NCI-H128 (cell line): Measurements from ENCODE around the gene WDR72.
"Not testable (repeated sequence)": the region's sequence is repeated elsewhere in the genome, so short reads cannot be mapped to it uniquely, and the experiment has no call there.

Experiments used
- DNase-seq: peaks from one replicate; lab custom pipeline; 2025; ENCODE audit not compliant: unreplicated experiment; lab: John Stamatoyannopoulos, UW

Gene WDR72

DNA sequence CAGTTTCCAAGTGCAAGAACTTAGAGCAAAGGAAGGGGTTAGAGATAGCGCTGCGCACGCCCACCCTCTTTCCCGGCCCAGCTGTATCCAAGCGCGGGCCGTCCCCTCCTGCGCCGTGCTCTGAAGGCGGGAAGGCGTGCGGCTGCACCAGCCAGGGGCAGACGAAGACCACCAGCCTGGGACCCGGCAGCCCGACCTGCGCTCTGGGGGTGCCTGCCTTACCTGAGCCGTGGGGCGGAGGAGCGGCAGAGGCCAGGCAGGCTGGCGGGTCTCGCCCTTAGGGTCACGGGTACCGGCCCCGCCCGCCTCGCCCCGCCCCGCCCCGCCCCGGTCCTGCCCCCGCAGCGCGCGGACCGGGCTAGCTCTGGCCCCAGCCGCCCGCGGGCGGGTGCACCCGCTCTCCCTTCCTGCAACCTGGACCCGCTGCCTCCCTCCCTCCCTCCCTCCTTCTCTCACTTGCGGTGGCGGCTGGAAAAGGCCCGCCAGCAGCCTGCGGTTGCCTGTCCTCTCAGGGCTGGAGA, at the start of gene WDR72:
Gene WDR72, minus strand, starts transcription at position 253 of the 521 bp plus-strand sequence. CDS start 26,514 bp downstream, outside the sequence.
- no peak for DNase-seq

DNA sequence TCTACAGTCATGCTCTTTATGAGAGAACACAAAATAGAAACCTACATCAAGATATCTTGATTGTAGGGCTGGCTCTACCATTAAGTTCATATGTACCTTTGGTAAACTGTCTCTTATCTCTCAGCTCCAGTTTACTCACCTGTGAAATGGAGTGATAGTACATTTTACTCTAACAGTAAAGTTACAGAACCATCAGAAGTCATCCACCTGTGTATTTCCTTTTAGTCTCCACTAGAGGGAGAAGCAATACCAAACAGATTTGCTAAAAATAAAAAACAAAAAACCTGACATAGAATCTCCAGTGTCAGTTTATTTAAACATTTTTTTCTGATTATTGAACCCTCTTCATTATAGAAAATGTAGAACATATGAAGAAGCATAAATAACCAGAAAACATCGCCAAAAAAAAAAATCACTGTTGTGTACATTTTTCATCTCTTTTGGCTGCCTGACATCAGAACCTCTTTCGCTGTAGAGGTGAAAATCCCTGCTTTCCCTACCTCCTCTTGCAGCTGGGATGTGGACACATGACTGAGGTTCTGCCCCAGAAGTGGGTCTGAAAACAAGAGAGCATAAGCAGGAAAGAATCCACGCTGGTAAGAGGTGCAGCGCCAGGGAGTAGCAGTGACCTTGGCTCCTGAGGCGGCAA, 48.7 kb upstream of the WDR72 start:
- DNase-seq: no peak

DNA sequence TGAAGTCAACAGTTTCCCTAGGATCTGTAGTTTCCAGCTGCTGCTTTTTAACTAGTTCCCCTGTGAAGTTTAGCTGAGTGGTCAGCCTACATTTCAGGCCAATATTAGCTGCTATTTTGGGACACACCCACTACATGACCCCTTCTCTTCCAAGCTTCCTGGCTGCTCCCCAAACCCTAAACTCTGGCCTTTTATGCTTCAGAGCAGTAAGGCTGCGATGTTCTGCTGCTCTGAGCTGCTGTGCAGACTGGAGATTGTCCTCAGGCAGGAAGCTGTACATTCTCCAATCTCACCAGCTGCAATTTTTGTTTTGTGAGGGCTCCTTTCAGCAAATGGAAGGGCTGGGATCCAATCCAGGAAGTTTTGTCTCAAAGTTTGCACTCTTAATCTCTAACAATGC, 48.0 kb upstream of the WDR72 start:
- DNase-seq: no peak

DNA sequence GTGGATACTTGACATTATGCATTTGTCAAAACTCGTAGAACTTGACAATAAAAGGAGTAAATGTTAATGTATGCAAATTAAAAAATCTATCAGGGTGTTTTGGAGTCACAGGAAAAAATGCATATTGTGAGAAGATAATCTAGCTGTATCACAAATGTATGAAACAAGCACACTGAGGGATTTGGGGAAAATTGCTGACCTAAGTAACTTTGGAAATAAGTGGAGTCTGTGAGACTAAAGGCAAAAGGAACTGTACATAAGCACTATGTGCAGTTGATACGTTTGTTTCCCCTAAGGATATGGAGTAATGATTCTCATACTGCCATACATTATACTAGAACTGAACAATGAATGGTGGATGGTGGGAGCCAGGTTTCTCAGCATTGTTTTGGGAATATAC, 43.2 kb upstream of the WDR72 start:
- no peak for DNase-seq

DNA sequence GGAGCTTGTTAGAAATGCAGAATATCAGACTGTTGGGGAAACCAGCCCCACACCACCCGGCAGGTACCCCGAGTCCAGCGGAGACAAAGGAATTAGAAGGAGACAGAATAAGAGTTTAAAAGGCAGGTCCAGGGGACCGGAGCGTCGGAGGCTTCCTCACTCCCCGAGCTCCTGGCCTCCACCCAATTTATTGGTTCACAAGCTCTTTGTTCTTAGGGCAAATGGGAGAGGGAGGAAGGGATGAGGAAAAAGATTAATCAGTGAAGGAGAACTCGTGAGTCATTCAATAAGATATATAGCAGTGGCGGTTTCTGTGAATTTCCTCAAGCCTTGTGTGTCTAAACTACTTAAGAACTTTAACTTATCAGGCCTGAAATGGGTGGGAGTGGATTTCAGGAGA, 32.1 kb upstream of the WDR72 start:
- no peak for DNase-seq

DNA sequence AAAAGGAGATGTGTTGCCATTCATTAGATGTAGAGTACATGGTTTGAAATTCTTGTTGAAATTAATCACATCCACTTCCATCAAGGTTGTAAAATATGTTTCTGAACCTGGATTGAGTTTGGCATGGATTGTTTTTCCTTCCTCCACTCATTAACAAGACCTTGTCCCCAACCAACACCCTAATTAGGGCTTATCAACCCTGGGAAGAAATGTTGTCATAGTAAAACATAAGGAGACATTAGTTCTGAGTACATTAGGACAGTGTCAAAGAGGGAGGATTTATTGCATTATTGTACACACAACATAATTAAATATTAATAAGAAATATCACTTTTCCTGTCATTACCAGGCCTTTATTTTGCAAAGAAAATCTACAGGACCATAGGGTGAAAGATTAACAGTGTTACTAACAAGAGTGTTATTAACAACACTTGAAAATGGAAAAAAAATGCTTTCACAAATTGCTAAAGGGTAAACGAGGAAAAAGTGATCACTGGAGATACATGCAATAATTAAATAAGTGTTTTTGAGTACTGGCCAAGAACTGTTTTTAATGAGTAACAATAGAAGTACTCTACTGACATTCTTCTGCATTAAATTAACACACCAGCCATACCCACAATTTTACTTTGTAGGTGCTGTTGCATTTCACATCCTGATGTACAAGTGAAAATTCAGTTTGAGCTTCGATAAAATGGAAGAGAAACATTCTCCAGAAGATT, 30.4 kb upstream of the WDR72 start:
- no peak for DNase-seq

DNA sequence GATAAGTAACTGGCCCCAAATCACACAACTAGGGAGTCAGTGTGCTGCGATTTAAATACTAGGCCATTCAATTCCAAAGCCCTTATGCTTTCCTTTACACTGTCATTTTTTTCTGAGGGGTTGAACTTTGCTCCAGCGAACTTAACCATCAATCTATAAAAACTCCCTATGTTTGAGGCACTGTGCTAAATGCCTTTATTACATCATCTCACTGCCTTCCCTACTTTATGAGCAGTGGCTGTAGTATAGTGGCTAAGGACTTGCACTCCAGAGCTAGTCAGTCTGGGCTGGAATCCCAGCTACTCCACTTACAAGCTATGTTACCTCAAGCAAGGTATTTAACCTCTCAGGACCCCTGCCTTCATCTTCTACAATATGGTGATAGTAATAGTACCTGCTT, 26.9 kb upstream of the WDR72 start:
- DNase-seq: no peak

DNA sequence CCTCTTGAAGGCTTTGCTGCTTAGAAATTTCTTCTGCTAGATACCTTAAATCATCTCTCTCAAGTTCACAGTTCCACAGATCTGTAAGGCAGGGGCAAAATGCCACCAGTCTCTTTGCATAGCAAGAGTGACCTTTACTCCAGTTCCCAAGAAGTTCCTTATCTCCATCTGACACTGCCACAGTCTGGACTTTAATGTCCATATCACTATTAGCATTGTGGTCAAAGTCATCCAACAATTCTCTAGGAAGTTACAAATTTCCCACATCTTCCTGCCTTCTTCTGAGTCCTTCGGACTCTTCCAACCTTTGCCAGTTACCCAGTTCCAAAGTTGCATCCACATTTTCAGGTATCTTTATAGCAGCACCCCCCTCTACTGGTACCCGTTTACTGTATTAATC, 25.8 kb upstream of the WDR72 start:
- DNase-seq: not testable (repeated sequence)

DNA sequence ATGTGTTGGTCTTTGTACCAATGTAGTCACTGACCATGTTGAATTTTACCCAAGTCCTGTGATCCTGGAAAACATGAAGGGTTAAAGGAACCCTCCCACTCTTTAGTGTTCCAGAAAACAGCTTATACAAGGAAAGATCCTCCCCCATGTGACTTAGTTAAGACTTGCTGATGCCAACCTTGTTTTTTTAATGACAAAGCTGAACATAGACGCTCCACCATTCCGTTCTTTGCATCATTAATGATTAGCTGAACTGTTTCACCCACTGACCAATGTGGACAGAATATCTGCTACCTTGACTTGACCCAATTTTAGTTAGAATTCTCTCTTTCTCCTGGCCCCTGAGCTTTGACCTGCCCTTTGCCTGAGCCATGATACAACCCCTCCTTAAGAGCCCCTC, 3.5 kb upstream of the WDR72 start:
- DNase-seq: no peak

DNA sequence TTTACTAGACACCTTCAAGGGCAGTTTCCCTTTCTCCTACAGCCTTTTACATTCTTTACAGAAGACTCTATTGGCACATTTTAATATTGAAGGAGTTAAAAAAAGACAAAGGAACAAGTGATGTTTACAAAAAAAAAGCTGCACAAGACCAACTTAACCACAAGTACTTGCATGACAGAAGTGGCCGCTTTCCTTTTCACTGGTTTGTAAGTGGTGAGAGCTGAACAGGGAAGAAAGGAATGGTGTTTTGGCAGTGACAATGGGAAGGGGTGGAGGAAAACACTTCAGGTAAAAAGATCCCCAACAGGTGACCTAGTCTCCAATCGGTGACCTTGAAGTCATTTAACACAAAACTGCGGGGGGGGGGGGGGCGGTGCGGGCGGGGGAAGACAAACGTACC, 1.1 kb downstream of the WDR72 start:
- DNase-seq: no peak

DNA sequence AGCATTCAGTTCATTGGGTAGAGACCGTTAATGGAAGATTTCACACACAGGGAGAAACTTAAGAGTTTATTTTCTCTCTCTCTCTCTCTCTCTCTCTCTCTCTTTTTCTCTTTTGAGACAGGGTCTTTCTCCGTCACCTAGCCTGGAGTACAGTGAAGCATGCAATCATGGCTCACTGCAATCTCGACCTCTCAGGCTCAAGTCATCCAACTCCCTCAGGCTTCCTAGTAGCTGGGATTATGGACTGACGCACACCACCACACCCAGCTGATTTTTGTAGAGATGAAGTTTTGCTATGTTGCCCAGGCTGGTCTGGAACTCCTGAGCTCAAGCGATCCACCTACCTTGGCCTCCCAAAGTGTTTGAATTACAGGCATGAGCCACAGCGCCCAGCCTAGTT, 1.6 kb downstream of the WDR72 start:
- DNase-seq: no peak

DNA sequence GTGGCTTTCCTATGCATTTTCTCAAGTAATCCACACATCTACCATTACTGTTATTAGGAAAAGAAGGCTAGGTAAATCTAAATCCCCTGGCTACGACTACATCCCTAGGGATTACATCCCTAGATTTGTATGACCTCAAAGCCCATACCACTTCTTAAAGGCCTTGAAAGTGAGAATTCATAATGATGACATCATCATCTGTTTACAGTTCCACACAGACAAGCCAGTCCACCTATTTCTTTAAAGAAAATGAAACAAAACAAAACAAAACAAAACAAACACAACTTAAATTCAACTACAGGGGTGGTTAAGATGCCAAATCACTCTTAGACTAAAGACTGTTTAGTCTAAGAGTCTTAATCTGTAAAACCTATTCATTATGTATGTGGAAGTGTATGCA, 5.7 kb downstream of the WDR72 start:
- DNase-seq: no peak

DNA sequence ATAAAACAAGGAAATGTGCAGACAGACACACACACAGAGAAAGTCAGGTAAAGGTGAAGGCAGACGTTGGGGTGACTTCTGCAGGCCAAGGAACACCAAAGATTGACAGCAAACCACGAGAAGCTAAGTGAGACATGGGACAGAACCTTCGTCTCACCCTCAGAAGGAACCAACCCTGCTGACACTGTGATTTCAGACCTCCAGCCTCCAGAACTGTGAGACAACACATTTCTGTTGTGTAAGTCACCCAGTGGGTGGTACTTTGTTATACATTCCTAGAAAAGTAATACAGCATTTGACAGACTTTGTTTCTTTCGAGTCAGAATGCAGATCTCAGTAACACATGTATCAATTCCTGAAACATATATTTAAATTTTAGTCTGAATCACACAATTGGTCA, 7.1 kb downstream of the WDR72 start:
- no peak for DNase-seq

DNA sequence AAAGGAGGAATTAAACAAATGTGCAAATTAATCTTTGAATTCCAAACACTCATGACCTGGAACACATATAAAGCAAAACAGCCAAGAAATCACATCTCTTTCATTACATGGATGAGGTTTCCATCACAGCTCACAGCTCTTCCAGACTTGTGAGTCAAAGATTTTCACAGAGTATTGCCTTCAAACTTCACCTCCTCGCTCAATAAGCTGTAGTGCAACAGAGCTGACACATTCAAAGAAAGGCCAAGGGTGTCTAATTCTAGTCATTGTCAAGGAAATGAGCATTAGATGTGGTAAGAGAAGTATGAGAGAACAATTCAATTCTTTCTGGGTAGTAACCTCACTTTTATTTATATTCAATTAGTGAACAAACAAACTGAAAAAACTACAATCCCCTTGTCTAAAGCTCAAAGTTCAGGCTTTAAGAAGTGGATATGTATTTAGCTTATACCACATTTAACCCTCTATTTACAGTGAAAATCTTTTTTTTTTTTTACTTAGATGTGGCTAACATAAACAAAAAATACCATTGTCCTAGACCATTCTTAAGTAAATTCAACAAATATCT, 11.9 kb downstream of the WDR72 start:
- no peak for DNase-seq

DNA sequence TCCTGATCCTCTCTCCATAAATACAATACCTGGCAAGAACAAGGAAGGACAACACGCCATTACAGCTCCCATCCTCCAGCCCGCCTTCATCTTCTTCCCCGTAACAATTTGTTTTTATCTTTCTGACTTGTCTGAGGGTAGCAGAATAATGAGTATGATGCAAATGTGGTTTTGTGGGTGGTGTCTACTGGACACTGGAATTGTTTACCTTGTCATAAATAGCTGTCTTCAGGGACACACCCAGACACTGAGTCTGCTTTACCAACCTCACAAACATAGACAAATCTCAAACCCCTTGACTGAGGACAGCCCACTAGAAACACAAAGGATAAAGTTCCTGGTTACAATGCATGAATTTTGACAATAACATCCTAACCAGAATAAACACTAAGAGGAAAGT, 13.4 kb downstream of the WDR72 start:
- DNase-seq: no peak

DNA sequence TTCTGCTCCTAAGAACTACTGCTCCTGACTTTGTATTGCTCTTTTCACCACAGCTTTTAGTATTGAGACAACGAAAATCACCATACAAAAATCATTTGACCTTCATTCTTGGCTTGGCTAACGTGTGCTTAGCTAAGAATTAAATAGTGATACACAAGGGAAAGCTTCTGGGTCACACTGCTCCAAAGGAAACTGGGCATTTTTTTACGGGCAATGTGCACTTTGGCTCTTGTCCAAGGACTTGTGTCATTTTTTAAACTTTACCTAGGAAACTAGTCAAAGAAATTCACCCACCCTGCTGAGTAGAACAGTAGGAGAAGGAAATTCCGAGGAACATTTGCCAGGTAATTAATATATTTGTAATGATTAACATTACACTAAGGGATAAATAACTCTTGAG, 19.8 kb downstream of the WDR72 start:
- DNase-seq: no peak

DNA sequence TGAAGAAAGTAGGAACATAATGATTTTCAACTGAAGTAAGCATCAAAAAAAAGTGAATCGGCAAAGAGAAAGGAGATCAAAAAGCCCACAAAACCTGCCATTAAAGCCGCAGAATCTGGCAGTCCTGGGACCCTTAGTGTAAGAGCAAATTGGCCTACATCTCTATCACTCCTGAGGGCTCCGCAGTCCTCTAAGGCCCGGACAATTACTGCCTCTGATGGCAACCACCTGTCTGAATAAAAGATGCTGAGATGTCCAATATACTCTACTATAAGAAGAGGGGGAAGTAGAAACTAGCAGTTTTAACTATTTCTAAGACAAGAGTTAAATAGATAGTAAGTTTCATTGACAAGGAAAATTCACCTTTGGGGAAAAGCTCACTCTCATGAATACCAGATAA, 20.3 kb downstream of the WDR72 start:
- no peak for DNase-seq

DNA sequence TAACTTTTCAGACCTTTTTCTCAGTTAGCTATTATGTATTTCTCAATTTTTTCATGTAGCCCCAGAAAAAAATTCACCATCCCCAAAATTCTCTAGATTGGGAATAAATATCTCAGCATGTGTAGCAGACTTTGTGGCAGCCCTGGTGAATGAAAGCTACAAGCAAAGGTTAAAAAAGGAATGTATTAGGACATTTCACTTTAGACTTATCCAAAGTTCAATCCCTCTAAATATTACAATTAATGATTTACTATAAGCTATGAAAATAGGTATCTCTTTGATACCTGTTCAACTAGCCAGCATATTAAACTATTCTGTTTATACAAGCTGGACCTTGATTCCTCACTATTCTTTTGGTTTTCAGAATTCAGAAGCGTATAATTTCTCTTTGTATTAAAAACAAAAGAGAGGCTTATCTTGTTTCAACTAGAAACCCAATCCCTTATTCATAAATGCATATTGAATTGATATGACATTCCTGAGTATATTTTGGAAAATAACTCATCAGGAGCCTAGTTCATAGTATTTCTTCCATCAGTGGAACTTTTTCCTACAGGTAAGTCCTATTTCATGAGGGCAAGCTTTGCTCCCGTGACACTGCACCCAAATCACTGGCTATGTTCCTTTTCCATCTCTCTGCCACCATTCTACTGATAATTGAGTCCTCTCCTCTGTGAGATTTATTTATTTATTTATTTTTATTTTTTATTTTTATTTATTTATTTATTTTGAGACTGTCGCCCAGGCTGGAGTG, 38.0 kb downstream of the WDR72 start:
- DNase-seq: no peak

DNA sequence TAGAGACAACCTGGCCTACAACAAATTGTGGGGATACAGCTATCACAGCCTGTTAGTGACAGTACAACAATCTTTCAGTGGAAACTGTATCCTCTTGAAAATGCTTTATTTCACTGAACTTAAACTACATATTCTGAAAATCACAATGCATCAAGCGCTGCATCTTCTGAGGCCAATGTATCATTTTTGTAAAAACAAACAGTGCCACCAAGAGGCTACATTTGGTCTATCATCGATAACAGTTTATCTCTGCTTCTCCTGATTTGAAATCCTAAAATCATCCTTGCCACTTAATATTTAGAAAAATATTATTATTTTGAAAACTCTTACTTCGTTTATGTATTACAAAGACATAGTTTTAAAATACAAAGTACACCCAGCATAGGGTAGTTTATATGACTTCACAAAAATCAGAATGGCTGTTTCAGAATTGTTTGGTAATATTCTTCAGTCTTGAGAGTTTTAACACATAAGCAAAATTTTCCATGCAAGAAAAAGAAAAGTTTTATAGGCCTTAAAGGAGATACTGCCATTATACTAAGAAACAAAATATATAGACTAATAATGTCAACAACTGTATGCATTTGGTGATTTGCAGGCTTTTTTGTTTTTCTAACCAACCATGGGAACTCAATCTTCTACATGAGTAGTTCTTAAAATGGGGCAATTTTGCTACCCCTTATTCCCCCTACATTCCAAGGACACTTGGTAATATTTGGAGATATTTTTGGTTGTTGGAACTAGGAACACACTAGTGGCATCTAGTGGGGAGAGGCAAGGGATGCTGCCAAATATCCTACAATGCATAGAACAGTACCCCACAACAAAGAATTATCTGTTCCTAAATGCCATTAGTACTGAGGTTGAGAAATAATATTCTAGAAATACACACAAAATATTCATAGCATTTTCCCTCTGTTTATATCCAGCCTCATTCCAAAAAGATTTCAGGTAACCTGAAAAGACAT, 42.3 kb downstream of the WDR72 start:
- no peak for DNase-seq

DNA sequence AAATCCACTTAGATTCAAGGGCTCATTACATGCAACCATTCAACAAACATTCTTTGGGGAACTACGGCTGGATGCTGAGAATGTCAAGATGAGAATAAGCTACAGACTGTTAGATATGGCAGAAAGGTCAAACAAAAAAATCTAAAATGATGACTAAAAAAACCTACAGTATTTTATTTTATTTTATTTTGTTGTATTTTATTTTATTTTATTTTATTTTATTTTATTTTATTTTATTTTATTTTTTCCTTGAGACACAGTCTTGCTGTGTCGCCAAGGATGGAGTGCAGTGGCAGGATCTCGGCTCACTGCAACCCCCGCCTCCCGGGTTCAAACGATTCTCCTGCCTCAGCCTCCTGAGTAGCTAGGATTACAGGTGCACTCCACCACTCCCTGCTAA, 46.2 kb downstream of the WDR72 start:
- DNase-seq: no peak

DNA sequence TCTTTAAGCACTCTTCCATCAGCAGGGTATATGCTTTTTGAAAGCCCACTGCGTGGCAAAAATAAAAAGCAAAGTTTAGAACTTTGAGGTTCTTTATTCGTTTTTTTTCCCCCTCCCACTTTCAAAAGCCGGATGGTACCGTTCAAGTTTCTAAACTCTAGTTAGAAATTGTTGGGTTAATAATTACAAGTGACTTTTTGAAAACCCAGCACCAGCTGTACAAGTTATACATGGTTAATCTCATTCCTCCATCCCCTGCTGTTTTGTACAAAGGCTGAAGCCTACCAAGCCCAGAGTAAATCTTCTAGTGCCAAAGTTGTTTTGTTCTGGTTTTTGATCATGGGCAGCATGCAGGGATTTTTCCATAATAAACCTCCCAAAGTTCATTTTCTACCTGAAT, 48.6 kb downstream of the WDR72 start:
- no peak for DNase-seq
